Endothelial cell (in vitro differentiated cells): ENCODE data around the gene TMEM269. TPM values are rescaled to one million over a fixed set of nuclear protein-coding genes. Genes with fewer than 3 reads are reported as not detected.

Experiments
- DNase-seq: peaks from one replicate; pipeline ENCODE4 v3.0.0; 2021; ENCODE audit warnings: low spot score
- H3K27ac Mint-ChIP-seq: one replicate; pipeline ENCODE4 v1.8.0; 2021; ENCODE audit warnings: mixed read lengths, inconsistent platforms; ENCODE audit not compliant: unreplicated experiment
- H3K27me3 Mint-ChIP-seq: one replicate; pipeline ENCODE4 v1.8.0; 2021; ENCODE audit warnings: mild to moderate bottlenecking, moderate library complexity, mixed read lengths, inconsistent platforms; ENCODE audit not compliant: unreplicated experiment
- H3K36me3 Mint-ChIP-seq: one replicate; pipeline ENCODE4 v1.8.0; 2021; ENCODE audit warnings: mild to moderate bottlenecking, low read depth, mixed read lengths, inconsistent platforms; ENCODE audit not compliant: unreplicated experiment
- H3K4me1 Mint-ChIP-seq: one replicate; pipeline ENCODE4 v1.8.0; 2021; ENCODE audit warnings: mild to moderate bottlenecking, mixed read lengths, inconsistent platforms; ENCODE audit not compliant: unreplicated experiment
- H3K4me3 Mint-ChIP-seq: one replicate; pipeline ENCODE4 v1.8.0; 2021; ENCODE audit warnings: mild to moderate bottlenecking, mixed read lengths, inconsistent platforms; ENCODE audit not compliant: unreplicated experiment
- H3K9me3 Mint-ChIP-seq: one replicate; pipeline ENCODE4 v1.8.0; 2021; ENCODE audit warnings: mixed read lengths, inconsistent platforms; ENCODE audit not compliant: unreplicated experiment
- total RNA-seq: library from RNA; stranded (reverse); fragmentation: NEBNext Ultra II Directional; extraction: Animal tissue kit (Norgen Biotek cat#: 25700); gene quantifications from one replicate; pipeline ENCODE4 v1.2.1, GENCODE V29; 2021; ENCODE audit not compliant: unreplicated experiment
- TF ChIP-seq, protein P1 (sequence below): fragments of 200-600 bp; sonication (generic); IDR thresholded peaks from one replicate; pipeline ENCODE4 v1.5.0; 2021; ENCODE audit warnings: antibody characterized with exemption; ENCODE audit not compliant: unreplicated experiment

The TMEM269 gene
- total RNA-seq, 1 donor from 2014 or later = 0.38 TPM

DNA sequence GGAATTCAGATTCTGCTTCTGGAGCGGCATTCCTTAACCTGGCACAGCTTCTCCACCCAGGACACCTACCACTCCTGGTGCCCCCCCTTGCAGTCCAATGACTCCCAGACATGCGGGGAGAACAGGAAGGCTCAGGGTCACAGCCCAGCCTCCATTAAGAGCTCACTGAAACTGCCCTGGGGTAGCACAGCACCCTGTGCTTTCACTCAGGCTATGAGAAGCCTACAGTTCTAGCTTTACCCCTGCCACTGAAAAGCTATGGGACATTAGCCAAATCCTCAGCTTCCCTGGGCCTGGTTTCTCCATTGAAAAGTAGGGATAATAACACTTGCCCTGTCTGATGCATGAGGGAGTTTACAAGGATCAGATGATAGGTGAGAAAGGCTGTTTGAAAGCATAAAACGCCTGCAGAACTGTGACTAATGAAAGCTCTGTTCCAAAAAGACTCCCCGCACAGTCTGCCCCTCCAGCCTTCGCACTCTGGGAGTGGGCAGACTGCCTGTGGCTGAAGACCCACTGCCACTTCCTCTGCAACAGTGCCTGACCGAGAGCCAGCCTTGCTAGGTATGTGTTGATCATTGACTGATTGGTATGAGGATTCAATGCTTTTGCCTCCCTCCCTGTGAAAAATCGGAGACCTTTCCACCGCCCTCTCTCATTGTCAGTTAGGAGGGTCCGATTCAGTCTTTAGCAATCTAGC is 42.0 kb upstream of the TMEM269 start:
- peaks cover 3% of the 10 kb centered on the region for H3K27me3 Mint-ChIP-seq
- no peaks in the 10 kb centered on the region for H3K9me3 Mint-ChIP-seq
- peaks cover 17% of the 10 kb centered on the region for H3K36me3 Mint-ChIP-seq
- no peak for DNase-seq
- H3K27ac Mint-ChIP-seq = no peak overlapping the region
- no peaks in the 10 kb centered on the region for H3K4me1 Mint-ChIP-seq
- H3K4me3 Mint-ChIP-seq = no peak overlapping the region
- TF ChIP-seq, protein P1, sequence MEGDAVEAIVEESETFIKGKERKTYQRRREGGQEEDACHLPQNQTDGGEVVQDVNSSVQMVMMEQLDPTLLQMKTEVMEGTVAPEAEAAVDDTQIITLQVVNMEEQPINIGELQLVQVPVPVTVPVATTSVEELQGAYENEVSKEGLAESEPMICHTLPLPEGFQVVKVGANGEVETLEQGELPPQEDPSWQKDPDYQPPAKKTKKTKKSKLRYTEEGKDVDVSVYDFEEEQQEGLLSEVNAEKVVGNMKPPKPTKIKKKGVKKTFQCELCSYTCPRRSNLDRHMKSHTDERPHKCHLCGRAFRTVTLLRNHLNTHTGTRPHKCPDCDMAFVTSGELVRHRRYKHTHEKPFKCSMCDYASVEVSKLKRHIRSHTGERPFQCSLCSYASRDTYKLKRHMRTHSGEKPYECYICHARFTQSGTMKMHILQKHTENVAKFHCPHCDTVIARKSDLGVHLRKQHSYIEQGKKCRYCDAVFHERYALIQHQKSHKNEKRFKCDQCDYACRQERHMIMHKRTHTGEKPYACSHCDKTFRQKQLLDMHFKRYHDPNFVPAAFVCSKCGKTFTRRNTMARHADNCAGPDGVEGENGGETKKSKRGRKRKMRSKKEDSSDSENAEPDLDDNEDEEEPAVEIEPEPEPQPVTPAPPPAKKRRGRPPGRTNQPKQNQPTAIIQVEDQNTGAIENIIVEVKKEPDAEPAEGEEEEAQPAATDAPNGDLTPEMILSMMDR = no peak

DNA sequence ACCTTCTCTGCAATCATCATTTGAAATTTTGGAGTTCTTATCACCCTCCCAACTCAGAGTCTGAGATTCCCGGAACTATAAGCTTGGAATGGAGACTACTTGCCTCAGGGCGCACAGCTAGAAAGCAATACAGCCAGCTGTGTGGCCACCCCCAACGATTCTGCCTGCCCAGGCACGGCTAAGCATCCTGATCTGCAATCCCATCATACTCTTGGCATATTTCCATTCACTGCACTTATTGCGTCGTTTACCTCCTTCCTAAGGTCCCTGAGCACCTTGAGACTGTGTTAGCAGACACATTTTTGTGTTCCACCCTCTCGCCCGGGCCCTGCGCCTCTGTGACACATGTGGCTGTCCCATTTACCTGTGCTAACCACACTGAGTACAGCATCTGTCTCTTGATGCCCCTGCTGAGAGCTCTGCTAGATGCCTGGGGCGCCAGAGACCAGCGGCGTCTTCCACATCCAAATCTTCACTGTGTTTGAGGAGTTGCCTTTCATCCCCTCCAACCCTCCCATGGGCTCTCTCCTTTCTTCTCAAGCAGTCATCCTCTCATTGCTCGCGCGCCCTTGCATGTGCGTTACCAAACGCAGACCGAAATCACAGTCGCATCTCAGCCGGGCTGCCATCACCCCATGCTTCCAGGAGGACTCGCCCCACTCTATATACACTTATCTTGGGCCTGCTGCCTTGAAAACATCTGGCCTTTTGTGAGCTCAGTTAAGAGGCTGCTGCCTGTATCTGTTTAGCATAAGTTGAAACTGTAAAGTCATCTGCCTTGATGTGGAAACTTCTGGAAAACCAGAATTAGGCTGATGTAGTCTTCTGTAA is 41.3 kb upstream of the TMEM269 start:
- H3K9me3 Mint-ChIP-seq = no peaks in the 10 kb centered on the region
- TF ChIP-seq, protein P1 = no peak
- H3K4me1 Mint-ChIP-seq = no peaks in the 10 kb centered on the region
- peaks cover 4% of the 10 kb centered on the region for H3K27me3 Mint-ChIP-seq
- DNase-seq = no peak
- H3K4me3 Mint-ChIP-seq = no peak overlapping the region
- H3K36me3 Mint-ChIP-seq = peaks cover 23% of the 10 kb centered on the region
- H3K27ac Mint-ChIP-seq = no peak overlapping the region

DNA sequence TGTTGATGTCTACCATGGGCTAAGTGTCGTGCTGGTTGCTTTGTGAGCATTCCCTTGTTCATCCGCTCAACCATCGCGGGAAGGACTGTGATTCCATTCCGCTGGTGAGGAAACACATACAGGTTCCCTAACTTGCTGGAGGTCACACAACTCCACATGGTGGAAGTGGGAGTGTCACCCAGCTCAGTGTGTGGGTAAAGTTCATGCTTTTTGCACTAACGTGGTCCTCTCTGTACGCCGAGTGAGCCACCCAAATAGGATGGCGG is 40.7 kb upstream of the TMEM269 start:
- no peak overlapping the region for H3K27ac Mint-ChIP-seq

DNA sequence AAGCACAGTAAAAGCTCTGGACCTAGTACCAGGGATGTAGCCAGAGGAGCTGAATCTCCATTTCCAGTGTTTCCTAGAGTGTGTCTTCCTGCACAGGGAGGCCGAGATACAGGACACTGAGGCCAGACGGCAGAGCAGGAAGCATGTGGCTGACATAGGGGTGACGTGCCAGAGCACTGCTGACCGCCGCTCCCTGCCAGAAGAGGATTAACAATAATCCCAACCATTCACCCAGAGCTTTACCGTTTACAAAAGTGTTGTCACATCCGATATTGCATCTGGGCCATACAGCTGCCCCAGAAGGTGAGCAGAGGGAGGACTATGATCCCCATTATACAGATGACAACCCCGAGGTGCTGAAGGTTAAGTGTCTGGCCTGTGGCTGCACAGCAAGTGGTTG is 38.9 kb upstream of the TMEM269 start:
- H3K36me3 Mint-ChIP-seq = peaks cover 42% of the 10 kb centered on the region
- TF ChIP-seq, protein P1 = no peak
- no peaks in the 10 kb centered on the region for H3K4me1 Mint-ChIP-seq
- no peak overlapping the region for H3K27ac Mint-ChIP-seq
- H3K9me3 Mint-ChIP-seq = no peaks in the 10 kb centered on the region
- H3K4me3 Mint-ChIP-seq = no peak overlapping the region
- H3K27me3 Mint-ChIP-seq = peaks cover 4% of the 10 kb centered on the region
- no peak for DNase-seq

More for the DNA sequence above, 40.7 kb upstream of the TMEM269 start:
- DNase-seq = no peak
- Mint-ChIP-seq H3K36me3 (peaks cover 28% of the 10 kb centered on the region), H3K9me3 (no peaks in the 10 kb centered on the region), H3K4me3 (no peak overlapping the region), H3K27me3 (peaks cover 4% of the 10 kb centered on the region), H3K4me1 (no peaks in the 10 kb centered on the region)
- TF ChIP-seq, protein P1 = no peak
